Measurements from ENCODE around the gene ABHD17A.

The ABHD17A gene

GRCh38 chr19:1862424-1863327 lies 22.6 kb downstream of the ABHD17A start:
- DNase-seq, result no peak

- no peak for DNase-seq
These were observed 23.2 kb downstream of the ABHD17A start for GRCh38 chr19:1862068-1862423.

- DNase-seq, result no peak
These were observed 23.7 kb downstream of the ABHD17A start for GRCh38 chr19:1861599-1862031.

GRCh38 chr19:1860821-1861598 lies 24.3 kb downstream of the ABHD17A start:
- no peak for DNase-seq

- no peak for DNase-seq
These were observed 25.1 kb downstream of the ABHD17A start for GRCh38 chr19:1860042-1860775.

GRCh38 chr19:1859331-1859781 lies 25.9 kb downstream of the ABHD17A start:
- DNase-seq, result no peak

- no peak for DNase-seq
These were observed 26.7 kb downstream of the ABHD17A start for GRCh38 chr19:1858412-1859081.

- no peak for DNase-seq
These were observed 27.5 kb downstream of the ABHD17A start for GRCh38 chr19:1857648-1858326.

GRCh38 chr19:1856698-1857603 lies 28.3 kb downstream of the ABHD17A start:
- DNase-seq, result no peak

- DNase-seq, result no peak
These were observed 29.0 kb downstream of the ABHD17A start for GRCh38 chr19:1856345-1856697.

- DNase-seq, result no peak
These were observed 29.5 kb downstream of the ABHD17A start for GRCh38 chr19:1855828-1856255.

- DNase-seq, result no peak
These were observed 30.1 kb downstream of the ABHD17A start for GRCh38 chr19:1855040-1855827.

GRCh38 chr19:1854542-1855039 lies 30.7 kb downstream of the ABHD17A start:
- no peak for DNase-seq

GRCh38 chr19:1854039-1854541 lies 31.2 kb downstream of the ABHD17A start:
- DNase-seq, result no peak

- no peak for DNase-seq
These were observed 31.8 kb downstream of the ABHD17A start for GRCh38 chr19:1853295-1854038.

GRCh38 chr19:1852581-1853128 lies 32.6 kb downstream of the ABHD17A start:
- DNase-seq, result no peak

- peak; percentile 26 for DNase-seq
These were observed 33.4 kb downstream of the ABHD17A start for GRCh38 chr19:1851654-1852580.
